Spinal cord (tissue), 10 donors: ENCODE results near the gene HCFC1R1. TPM values are rescaled to one million over a fixed set of nuclear protein-coding genes. Genes with fewer than 3 reads are reported as not detected.

ENCODE experiments used
- DNase-seq, 6 donors: peaks; one replicate each; pipeline versions ENCODE4 v3.0.0 to v3.0.0-alpha.2; 2013 to 2015; ENCODE audit warnings: low spot score in 6 of 6, low read depth in 4 of 6
- H3K27ac ChIP-seq: one replicate; pipeline ENCODE4 v1.5.1; 2013; ENCODE audit warnings: low read depth, low read length, control low read depth
- H3K27me3 ChIP-seq: one replicate; pipeline ENCODE4 v1.6.1; 2013; ENCODE audit warnings: low read length; ENCODE audit not compliant: control insufficient read depth, insufficient read depth
- H3K36me3 ChIP-seq: one replicate; pipeline ENCODE4 v1.6.1; 2013; ENCODE audit warnings: low read length; ENCODE audit not compliant: control insufficient read depth, insufficient read depth
- H3K4me1 ChIP-seq: one replicate; pipeline ENCODE4 v1.6.1; 2013; ENCODE audit warnings: low read length; ENCODE audit not compliant: control insufficient read depth, insufficient read depth
- H3K4me3 ChIP-seq: one replicate; pipeline ENCODE4 v1.5.1; 2013; ENCODE audit warnings: low read depth, low read length, control low read depth
- H3K9me3 ChIP-seq: one replicate; pipeline ENCODE4 v1.6.1; 2013; ENCODE audit warnings: low read length; ENCODE audit not compliant: control insufficient read depth, insufficient read depth
- WGBS: methylation state at CpG from one replicate; pipeline ENCODE4 v1.1.5; 2013; ENCODE audit warnings: missing lambda C conversion rate; ENCODE audit not compliant: insufficient coverage; 5-methylcytosine and 5-hydroxymethylcytosine counted together
- polyA plus RNA-seq, 2 donors: library from polyadenylated mRNA; unstranded; fragments of 120-200 nt; gene quantifications; one replicate each; pipeline ENCODE4 v1.2.1, GENCODE V29; 2013; ENCODE audit not compliant: insufficient read length in 2 of 2
- total RNA-seq, 2 donors: library from RNA; depleted of rRNA in 1 of 2; stranded (reverse); fragments of 120-200 nt in 1 of 2; fragments of >200 nt in 1 of 2; gene quantifications; one replicate each; pipeline versions ENCODE4 v1.2.3 to v1.2.4, GENCODE V29; 2013 to 2014
- donor health status: healthy.

The HCFC1R1 gene
- total and polyA plus RNA-seq, 4 donors = 20.4 to 161 (median 111) TPM

- Histone ChIP-seq H3K27me3 (peaks cover 39% of the 10 kb centered on the region), H3K4me3 (peak overlapping the region; percentile 93), H3K9me3 (no peaks in the 10 kb centered on the region), H3K36me3 (peaks cover 13% of the 10 kb centered on the region), H3K27ac (peak overlapping the region; percentile 95), H3K4me1 (peaks cover 58% of the 10 kb centered on the region)
- peak in 2 of 6 donors; percentile 33 to 74 for DNase-seq
- 8% methylated on average over 17 of the region's 25 CpGs for WGBS
These were observed 2.1 kb downstream of the HCFC1R1 start for GRCh38 chr16:3021449-3022207.

- Histone ChIP-seq H3K36me3 (peaks cover 9% of the 10 kb centered on the region), H3K4me1 (peaks cover 58% of the 10 kb centered on the region), H3K27me3 (peaks cover 39% of the 10 kb centered on the region), H3K9me3 (no peaks in the 10 kb centered on the region), H3K4me3 (peak overlapping the region; percentile 93), H3K27ac (peak overlapping the region; percentile 95)
- peak in 2 of 6 donors; percentile 5 to 58 for DNase-seq
- WGBS = 2% methylated on average over 54 of the region's 57 CpGs
These were observed 2.9 kb downstream of the HCFC1R1 start for GRCh38 chr16:3020604-3021448.

DNA sequence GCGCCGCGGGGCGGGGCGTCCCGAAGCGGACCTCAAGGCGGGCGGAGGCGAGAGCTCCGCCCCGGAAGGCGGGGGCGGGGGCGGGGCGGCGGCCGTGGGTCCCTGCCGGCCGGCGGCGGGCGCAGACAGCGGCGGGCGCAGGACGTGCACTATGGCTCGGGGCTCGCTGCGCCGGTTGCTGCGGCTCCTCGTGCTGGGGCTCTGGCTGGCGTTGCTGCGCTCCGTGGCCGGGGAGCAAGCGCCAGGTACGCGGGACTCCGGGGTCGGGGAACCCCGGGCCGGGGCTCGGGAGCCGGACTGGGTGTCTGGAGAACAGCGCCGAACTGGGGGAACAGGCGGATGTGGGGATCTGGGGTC, 3.5 kb downstream of the HCFC1R1 start, which contains the start of gene TNFRSF12A:
Gene TNFRSF12A (plus strand): TSS at position 122 of the 357 bp plus-strand sequence. CDS start 30 bp downstream, at position 152.
- Histone ChIP-seq H3K27me3 (peaks cover 43% of the 10 kb centered on the region), H3K4me1 (peaks cover 58% of the 10 kb centered on the region), H3K4me3 (peak within 1 kb of the TSS; percentile 93), H3K9me3 (no peaks in the 10 kb centered on the region), H3K27ac (peak within 1 kb of the TSS; percentile 95), H3K36me3 (peaks cover 7% of the 10 kb centered on the region)
- WGBS = under 1% methylated on average over 47 of the region's 49 CpGs
- DNase-seq = peak in 2 of 6 donors; percentile 65 to 85

- no peak overlapping the region for H3K27ac ChIP-seq
These were observed 4.0 kb downstream of the HCFC1R1 start for GRCh38 chr16:3019594-3020246.

DNA sequence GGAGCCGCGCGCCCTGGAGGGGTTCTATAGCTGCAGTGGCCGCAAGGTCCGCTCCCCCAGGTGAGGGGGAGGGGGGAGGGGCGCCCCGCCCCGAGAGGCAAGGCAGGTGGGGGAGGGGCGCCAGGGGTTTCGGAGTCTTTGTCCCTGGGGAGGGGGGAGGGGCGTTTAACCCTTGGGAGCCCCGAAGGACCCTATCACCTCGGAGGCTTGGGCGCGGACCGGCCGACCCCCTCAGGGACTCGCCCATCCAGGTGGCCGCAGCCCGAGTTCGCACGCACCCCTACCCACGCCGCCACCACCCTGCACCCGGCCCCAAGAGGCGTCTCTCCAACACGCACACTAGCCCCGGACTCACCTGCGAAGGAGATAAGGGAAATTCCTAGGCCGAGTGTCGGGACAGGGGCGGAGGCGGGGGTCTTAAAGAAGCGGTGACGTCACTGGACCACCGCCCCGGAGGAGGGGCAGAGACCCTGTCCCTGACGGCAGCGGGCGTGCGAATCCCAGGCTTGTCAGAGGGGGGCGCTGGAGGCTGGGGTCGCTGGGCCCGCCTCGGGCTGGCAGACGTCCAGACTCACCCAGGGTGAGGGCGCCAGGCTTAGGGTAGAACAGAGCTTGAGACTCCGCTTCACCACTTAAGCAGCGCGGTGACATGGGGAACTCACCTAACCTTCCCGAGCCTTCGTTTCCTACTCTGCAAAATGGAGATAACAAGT, 5.8 kb downstream of the HCFC1R1 start, which contains the start of gene CLDN6:
Gene CLDN6 (minus strand): TSS at position 390 of the 713 bp plus-strand sequence. CDS start 2,162 bp downstream, outside the sequence.
- peak in 2 of 6 donors; percentile 10 to 26 for DNase-seq
- Histone ChIP-seq H3K36me3 (peaks cover 4% of the 10 kb centered on the region), H3K4me3 (no peak within 1 kb of the TSS), H3K9me3 (no peaks in the 10 kb centered on the region), H3K27me3 (peaks cover 62% of the 10 kb centered on the region), H3K27ac (no peak within 1 kb of the TSS), H3K4me1 (peaks cover 46% of the 10 kb centered on the region)
- under 1% methylated on average over 38 of the region's 52 CpGs for WGBS

More at GRCh38 chr16:3019594-3020246, 4.0 kb downstream of the HCFC1R1 start:
- H3K4me3 ChIP-seq = peak overlapping the region; percentile 93
- DNase-seq = no peak
- 38% methylated on average over 39 of the region's 40 CpGs for WGBS
- H3K27me3 ChIP-seq = peaks cover 45% of the 10 kb centered on the region
- H3K4me1 ChIP-seq = peaks cover 58% of the 10 kb centered on the region
- H3K9me3 ChIP-seq = no peaks in the 10 kb centered on the region
- H3K36me3 ChIP-seq = peaks cover 7% of the 10 kb centered on the region

GRCh38 chr16:3017344-3017743, 6.4 kb downstream of the HCFC1R1 start:
- 15% methylated on average over 20 of the region's 20 CpGs for WGBS
- H3K27me3 ChIP-seq = peaks cover 68% of the 10 kb centered on the region
- no peak for DNase-seq
- H3K4me1 ChIP-seq = peaks cover 46% of the 10 kb centered on the region
- H3K4me3 ChIP-seq = no peak overlapping the region
- no peaks in the 10 kb centered on the region for H3K9me3 ChIP-seq
- peaks cover 4% of the 10 kb centered on the region for H3K36me3 ChIP-seq
- H3K27ac ChIP-seq = no peak overlapping the region

GRCh38 chr16:3015865-3016521, 7.7 kb downstream of the HCFC1R1 start:
- Histone ChIP-seq H3K4me1 (peaks cover 36% of the 10 kb centered on the region), H3K9me3 (no peaks in the 10 kb centered on the region), H3K27me3 (peaks cover 80% of the 10 kb centered on the region), H3K4me3 (no peak overlapping the region), H3K27ac (no peak overlapping the region), H3K36me3 (no peaks in the 10 kb centered on the region)
- DNase-seq = no peak
- WGBS = 80% methylated on average over 12 of the region's 13 CpGs

DNA sequence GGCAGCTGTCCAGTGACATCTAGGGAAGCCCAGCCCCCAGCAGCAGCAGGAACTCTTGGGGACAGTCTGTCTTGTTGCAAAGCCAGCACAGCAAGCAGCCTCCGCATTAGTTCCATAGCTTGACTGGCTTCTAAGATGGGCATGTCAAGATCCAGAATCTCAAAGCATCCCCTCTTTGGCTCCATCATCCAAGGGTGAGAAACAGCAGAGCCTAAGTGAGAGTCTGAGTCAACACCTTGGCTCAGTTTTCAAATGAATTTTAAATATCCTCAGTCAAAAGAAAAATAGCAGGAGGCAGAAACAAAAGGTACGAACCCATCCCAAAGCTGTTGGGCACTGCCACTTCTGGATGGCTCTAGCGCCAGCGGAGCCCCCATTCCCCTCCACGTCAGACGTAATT, 8.8 kb downstream of the HCFC1R1 start:
- WGBS = 79% methylated on average over 4 of the region's 6 CpGs
- no peak for DNase-seq
- no peaks in the 10 kb centered on the region for H3K9me3 ChIP-seq

More for the DNA sequence above, 8.8 kb downstream of the HCFC1R1 start:
- Histone ChIP-seq H3K4me1 (peaks cover 27% of the 10 kb centered on the region), H3K27ac (no peak overlapping the region), H3K4me3 (no peak overlapping the region), H3K36me3 (no peaks in the 10 kb centered on the region), H3K27me3 (peaks cover 83% of the 10 kb centered on the region)
